Measurements from ENCODE around the gene RRAD. TPM values are rescaled to one million over a fixed set of nuclear protein-coding genes. Genes with fewer than 3 reads are reported as not detected.
A peak's percentile ranks its signal among the peaks of the same experiment; 100 is the strongest.
"Not testable (repeated sequence)": the region's sequence is repeated elsewhere in the genome, so short reads cannot be mapped to it uniquely, and the experiment has no call there.

Gene RRAD
- polyA plus RNA-seq, 3 donors = 2.4 to 3.3 (median 2.8) TPM

GRCh38 chr16:66952430-66953110, 27.2 kb upstream of the RRAD start:
- DNase-seq = no peak

DNA sequence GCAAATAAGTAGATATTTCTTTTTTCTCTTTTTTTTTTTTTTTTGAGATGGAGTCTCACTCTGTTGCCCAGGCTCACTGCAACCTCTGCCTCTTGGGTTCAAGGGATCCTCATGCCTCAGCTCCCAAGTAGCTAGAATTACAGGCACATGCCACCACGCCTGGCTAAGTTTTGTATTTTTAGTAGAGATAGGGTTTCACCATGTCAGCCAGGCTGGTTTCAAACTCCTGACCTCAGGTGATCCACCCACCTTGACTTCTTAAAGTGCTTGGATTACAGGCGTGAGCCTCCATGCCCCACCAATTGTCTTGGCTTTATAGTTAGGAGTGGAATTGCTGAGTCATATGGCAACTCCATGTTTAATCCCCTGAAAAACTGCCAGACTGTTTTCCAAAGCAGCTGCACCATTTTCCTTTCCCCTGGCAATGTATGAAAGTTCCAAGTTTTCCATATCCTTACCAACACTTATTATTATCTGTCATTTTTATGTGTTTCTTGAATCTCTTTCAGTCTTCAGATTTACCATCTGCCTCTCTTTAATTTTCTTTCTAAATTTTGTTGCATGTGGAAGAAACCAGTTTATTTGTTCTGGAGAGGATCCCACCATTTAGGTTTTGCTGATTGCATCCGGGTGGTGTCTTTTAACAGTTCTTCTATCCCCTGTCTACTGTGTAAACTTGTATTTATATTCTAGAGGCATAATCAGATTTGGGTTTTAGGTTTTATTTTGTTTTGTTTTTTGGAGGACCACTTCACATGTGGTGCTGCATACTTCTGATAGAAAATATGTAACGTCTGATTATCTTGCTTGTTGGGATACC, 25.8 kb upstream of the RRAD start:
- no peak for DNase-seq

DNA sequence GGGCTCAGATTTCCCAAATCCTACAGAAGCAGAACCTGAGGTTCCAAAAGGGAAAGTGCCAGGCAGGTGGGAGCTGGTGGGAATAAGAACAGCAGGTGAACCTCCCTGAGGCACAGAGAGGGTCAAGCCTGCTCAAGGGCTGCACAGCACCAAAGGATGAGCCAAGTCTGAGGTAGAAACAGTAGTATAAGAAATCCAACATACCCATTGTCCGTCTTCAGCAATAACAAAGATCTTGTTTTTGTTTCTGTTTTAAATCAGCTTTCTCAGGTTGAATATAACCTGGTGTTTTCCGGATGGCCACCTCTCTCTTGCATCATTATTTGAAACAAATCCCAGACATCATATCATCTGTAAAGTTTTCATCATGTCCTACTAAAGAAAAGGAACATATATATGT, 25.1 kb upstream of the RRAD start:
- DNase-seq = no peak

DNA sequence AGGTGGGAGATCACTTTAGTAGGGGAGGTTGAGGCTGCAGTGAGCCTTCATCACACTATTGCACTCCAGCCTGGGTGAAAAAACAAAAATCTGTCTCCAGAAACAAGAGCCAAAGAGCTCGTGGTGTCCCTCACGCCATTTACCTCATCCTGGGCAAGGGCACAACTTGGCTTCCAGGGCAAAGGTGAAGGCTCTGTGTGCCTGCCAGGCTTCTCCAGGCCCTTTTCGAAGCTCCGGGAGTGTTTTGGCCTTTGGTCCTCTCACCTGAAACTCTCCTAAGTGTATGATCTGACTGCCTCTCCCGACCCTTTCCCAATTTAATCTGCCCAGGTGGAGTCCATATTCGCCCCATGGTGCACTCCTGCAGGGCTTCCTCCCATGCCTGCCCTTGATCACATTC, 24.1 kb upstream of the RRAD start:
- DNase-seq = no peak

DNA sequence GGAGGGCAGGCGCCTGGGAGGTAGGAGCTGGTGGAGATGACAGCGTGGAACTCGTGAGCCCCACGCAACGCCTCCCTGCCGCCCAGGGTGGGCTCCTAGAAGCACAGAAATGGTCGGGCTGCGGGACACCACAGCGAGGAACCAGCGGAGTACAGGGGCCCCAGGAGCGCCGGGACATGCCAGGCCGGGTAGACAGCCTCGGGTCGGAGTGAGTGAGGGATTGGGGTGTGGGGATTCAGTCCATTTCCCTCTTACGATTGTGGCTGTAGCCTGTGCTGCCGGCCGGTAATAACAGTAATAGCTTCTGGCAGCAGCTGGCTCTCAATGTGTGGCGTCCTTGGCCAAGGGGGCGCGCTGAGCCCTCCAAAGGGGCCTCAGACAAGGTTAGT, 23.5 kb upstream of the RRAD start:
- DNase-seq = no peak

GRCh38 chr16:66948134-66948836, 22.9 kb upstream of the RRAD start:
- no peak for DNase-seq

- peak; percentile 87 for DNase-seq
These were observed 22.1 kb upstream of the RRAD start for GRCh38 chr16:66947302-66948065.

GRCh38 chr16:66946974-66947301, 21.6 kb upstream of the RRAD start:
- DNase-seq = no peak

DNA sequence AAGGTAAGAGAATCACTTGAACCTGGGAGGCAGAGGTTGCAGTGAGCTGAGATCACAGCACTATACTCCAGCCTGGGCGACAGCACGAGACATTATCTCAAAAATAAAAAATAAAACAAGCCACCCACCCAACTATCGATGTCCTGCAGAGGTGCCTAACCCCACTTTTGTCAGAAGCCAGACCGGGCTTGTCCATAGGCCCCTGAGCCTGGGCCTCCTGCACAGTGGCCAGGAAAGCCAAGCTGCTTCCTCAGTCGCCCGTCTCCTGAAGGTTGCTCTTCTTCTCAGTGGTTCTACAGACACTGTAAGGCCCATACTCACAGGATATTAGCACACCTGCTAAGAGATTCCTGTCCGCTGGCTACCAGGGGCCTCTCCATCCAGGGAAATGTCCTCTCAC, 21.2 kb upstream of the RRAD start:
- no peak for DNase-seq

- DNase-seq = no peak
These were observed 20.6 kb upstream of the RRAD start for GRCh38 chr16:66945939-66946338.

DNA sequence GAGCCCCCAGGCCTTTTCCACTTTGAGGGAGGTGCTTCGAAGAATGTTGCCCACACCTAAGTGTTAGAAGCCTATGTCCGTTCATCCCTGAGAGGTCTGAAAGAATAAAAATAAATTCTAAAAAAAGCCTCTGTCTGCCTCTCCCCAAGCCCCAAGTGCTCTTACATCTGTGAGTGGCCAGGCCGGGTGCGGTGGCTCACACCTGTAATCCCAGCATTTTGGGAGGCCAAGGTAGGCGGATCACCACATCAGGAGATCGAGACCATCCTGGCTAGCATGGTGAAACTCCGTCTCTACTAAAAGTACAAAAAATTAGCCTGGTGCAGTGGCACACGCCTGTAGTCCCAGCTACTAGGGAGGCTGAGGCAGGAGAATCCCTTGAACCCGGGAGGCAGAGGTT, 19.6 kb upstream of the RRAD start:
- DNase-seq = not testable (repeated sequence)

DNA sequence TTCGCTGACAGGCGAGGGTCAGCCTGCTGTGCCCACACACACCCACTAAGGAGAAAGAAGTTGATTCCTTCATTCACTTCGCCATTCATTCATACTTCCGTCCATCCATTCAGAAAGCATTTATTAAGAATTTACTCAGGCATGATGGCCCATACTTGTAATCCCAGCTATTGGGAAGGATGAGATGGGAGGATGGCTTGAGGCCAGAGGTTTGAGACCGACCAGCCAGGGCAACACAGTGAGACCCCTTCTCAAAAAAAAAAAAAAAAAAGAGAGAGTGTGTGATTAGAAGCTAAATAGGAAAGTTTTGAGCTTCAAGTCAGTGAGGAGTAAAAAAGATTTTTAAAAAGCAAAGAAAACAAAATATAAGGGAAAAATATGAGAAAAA, 18.7 kb upstream of the RRAD start:
- no peak for DNase-seq

- DNase-seq = no peak
These were observed 18.2 kb upstream of the RRAD start for GRCh38 chr16:66943426-66944053.

- no peak for DNase-seq
These were observed 17.6 kb upstream of the RRAD start for GRCh38 chr16:66942981-66943380.

GRCh38 chr16:66940236-66940635, 14.9 kb upstream of the RRAD start:
- DNase-seq = no peak

- no peak for DNase-seq
These were observed 14.0 kb upstream of the RRAD start for GRCh38 chr16:66939366-66939765.

DNA sequence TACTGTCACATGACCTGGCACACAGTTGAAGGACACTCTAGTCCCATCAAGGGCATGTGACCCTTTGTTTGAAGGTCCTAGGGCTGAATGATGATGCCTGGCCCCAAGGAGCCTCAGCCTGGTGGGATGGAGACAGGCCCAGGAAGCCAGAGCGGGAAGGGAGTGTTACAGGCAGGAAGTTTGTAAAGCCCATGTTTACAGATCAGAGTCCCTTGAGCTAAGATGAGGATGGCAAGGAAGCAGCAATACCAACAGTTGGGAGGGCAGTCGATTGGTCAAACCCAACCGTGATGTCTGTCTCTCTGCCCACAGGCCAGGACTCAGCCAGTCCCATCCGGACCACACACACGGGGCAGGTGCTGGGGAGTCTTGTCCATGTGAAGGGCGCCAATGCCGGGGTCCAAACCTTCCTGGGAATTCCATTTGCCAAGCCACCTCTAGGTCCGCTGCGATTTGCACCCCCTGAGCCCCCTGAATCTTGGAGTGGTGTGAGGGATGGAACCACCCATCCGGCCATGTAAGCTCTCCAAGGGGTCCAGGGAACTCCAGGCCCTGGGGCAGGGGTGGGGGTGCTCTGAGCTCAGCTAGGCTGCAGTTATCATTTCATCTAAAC, 12.5 kb upstream of the RRAD start:
- no peak for DNase-seq

DNA sequence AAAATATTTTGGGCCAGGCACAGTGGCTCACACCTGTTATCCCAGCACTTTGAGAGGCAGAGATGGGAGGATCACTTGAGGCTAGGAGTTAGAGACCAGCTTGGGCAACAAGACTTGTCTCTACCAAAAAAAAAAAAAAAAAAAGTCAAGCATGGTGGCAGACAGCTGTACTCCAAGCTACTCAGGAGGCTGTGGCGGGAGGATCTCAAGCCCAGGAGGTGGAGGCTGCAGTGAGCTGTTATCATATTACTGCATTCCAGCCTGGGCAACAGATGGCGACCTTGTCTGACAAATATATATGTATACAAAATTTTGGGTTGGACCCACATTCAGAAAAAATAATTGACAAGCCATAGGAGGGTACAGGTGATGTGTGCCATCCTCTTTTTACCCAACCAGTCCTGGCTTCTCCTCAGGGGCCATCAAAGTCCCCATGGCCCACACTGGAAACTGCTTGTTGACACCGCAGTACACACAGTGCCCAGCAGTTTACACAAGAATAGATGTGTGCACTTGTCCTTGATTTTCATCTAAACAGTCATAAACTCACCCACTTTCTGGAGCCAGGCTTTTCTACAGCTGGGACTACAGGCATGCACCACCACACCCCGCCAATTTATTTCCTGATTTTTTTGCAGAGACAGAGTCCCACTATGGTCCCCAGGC, 11.7 kb upstream of the RRAD start:
- DNase-seq = no peak

GRCh38 chr16:66936462-66936861, 11.1 kb upstream of the RRAD start:
- DNase-seq = no peak

GRCh38 chr16:66935314-66936011, 10.1 kb upstream of the RRAD start, which contains the start of gene CES2:
CES2 (plus strand) TSS chr16:66935516; CDS start chr16:66935636, 120 bp downstream.
- DNase-seq = no peak
